K562 (cell line): ENCODE results near the gene ZNF407. TPM values are rescaled to one million over a fixed set of nuclear protein-coding genes. Genes with fewer than 3 reads are reported as not detected.

Source experiments
- ATAC-seq: fragments of 200-7000 bp; cut with Tn5 transposase; 3 replicates; pipeline ENCODE4 v1.9.1; 2020; ENCODE audit warnings: moderate library complexity
- BruUV-seq: library from RNA; stranded (reverse); fragments of 400-500 nt; replicated peaks from 2 replicates; lab custom pipeline; 2021; lab: Mats Ljungman, UMichigan
- CTCF ChIA-PET: fragments of 300-600 bp; formaldehyde crosslinking; extraction: SDS; loops from one replicate; lab custom pipeline; 2021; ENCODE audit warnings: low intra/inter-chr PET ratio; lab: Yijun Ruan, JAX
- POLR2A ChIA-PET: fragments of 300-600, 350-650 bp; sonication (Branson Sonifier 250); formaldehyde crosslinking; extraction: SDS; loops from one replicate; lab custom pipeline; 2021; ENCODE audit warnings: antibody characterized with exemption, inconsistent platforms; lab: Yijun Ruan, JAX
- DNase-seq, 4 experiments: peaks; one replicate each; pipeline versions ENCODE4 v3.0.0 to v3.0.0-alpha.2; 2011 to 2018; ENCODE audit warnings: low spot score in 3 of 4, mixed read lengths in 3 of 4; ENCODE audit errors: extremely low read depth in 1 of 4
- FAIRE-seq: peaks from 2 replicates; lab custom pipeline; 2011; peaks lifted over from hg19 to GRCh38; lab: Jason Lieb, UNC
- H2AFZ ChIP-seq: 2 replicates; pipeline ENCODE4 v1.6.0; 2011; ENCODE audit warnings: low read depth, low read length, control low read depth, inconsistent platforms
- H3K27ac ChIP-seq: fragments of 200-600 bp; 3 replicates; pipeline ENCODE4 v1.8.0; 2011; ENCODE audit warnings: low read depth, mild to moderate bottlenecking, control low read depth, inconsistent platforms, low read length, moderate library complexity, mixed read lengths; ENCODE audit errors: extremely low read depth
- H3K27me3 ChIP-seq, 2 experiments: fragments of 300-600 bp in 1 of 2; 2 replicates in 1 of 2; 3 replicates in 1 of 2; pipeline versions ENCODE4 v1.6.0 to v1.8.0; 2011; ENCODE audit warnings: inconsistent platforms in 2 of 2, low read length in 2 of 2, mild to moderate bottlenecking in 1 of 2, mixed read lengths in 1 of 2, moderate library complexity in 1 of 2; ENCODE audit not compliant: control insufficient read depth in 2 of 2, insufficient read depth in 2 of 2
- H3K36me3 ChIP-seq: fragments of 300-600 bp; 3 replicates; pipeline ENCODE4 v1.8.0; 2011; ENCODE audit warnings: mild to moderate bottlenecking, low read length, inconsistent platforms; ENCODE audit not compliant: control insufficient read depth, insufficient read depth
- H3K4me1 ChIP-seq, 2 experiments: fragments of 200-600 bp in 1 of 2; replicated peaks in 1 of 2; 2 replicates in 1 of 2; 3 replicates in 1 of 2; pipeline versions ENCODE4 v1.5.1 to v1.8.0; 2011; ENCODE audit warnings: inconsistent platforms in 2 of 2, low read length in 2 of 2, mild to moderate bottlenecking in 1 of 2, mixed read lengths in 1 of 2, moderate library complexity in 1 of 2; ENCODE audit not compliant: control insufficient read depth in 2 of 2, insufficient read depth in 2 of 2
- H3K4me2 ChIP-seq: 2 replicates; pipeline ENCODE4 v1.6.1; 2011; ENCODE audit warnings: low read length, control low read depth, inconsistent platforms, mixed read lengths; ENCODE audit not compliant: insufficient read depth
- H3K4me3 ChIP-seq: fragments of 200-600 bp; sonication (generic), shearing (Covaris generic); 2 replicates; pipeline ENCODE4 v1.5.1; 2016; ENCODE audit warnings: control low read depth, inconsistent platforms
- H3K79me2 ChIP-seq: fragments of 200-600 bp; 3 replicates; pipeline ENCODE4 v1.8.0; 2011; ENCODE audit warnings: low read length, inconsistent platforms; ENCODE audit not compliant: control insufficient read depth, insufficient read depth
- H3K9ac ChIP-seq, 2 experiments: 2 replicates each; pipeline versions ENCODE4 v1.6.0 to v1.6.1; 2011; ENCODE audit warnings: low read depth in 2 of 2, low read length in 2 of 2, control low read depth in 1 of 2, inconsistent platforms in 1 of 2, mild to moderate bottlenecking in 1 of 2, mixed read lengths in 1 of 2; ENCODE audit not compliant: insufficient read depth in 1 of 2
- H3K9me1 ChIP-seq: one replicate; pipeline ENCODE4 v1.6.0; 2011; ENCODE audit warnings: inconsistent platforms, mild to moderate bottlenecking, low read length, moderate library complexity; ENCODE audit not compliant: control insufficient read depth, insufficient read depth
- H3K9me3 ChIP-seq: replicated peaks from 2 replicates; pipeline ENCODE4 v1.5.1; 2011; ENCODE audit warnings: low read depth, low read length, inconsistent platforms; ENCODE audit not compliant: control insufficient read depth, insufficient read depth
- H4K20me1 ChIP-seq: replicated peaks from 2 replicates; pipeline ENCODE4 v1.6.1; 2011; ENCODE audit warnings: low read length, inconsistent platforms, mixed read lengths; ENCODE audit not compliant: control insufficient read depth, insufficient read depth
- ELK3 ChIP-seq: fragments of 450-650 bp; formaldehyde crosslinking; IDR thresholded peaks from 2 replicates; pipeline ENCODE4 v1.4.0; 2020; ENCODE audit warnings: mild to moderate bottlenecking
- FOS ChIP-seq: IDR thresholded peaks from 3 replicates; pipeline ENCODE4 v1.6.1; 2011; ENCODE audit not compliant: insufficient read length; ENCODE audit errors: extremely low read depth
- FOSL1 ChIP-seq: fragments of 200-800 bp; sonication (Bioruptor generic); conservative IDR thresholded peaks from 2 replicates; pipeline ENCODE4 v1.6.1; 2016; ENCODE audit warnings: missing genetic modification characterization, missing compliant biosample characterization
- KDM1A ChIP-seq, 2 experiments: fragments of 450-650 bp; IDR thresholded peaks; 2 replicates each; pipeline ENCODE4 v1.6.1; 2016; ENCODE audit warnings: mild to moderate bottlenecking in 2 of 2
- MNT ChIP-seq, 2 experiments: fragments of 450-650 bp; conservative IDR thresholded peaks; 2 replicates each; pipeline ENCODE4 v1.6.1; 2017; ENCODE audit warnings: mild to moderate bottlenecking in 2 of 2, moderate library complexity in 2 of 2
- PHF20 ChIP-seq: fragments of 450-650 bp; IDR thresholded peaks from 2 replicates; pipeline ENCODE4 v1.6.1; 2018; ENCODE audit not compliant: partially characterized antibody
- PTTG1 ChIP-seq: fragments of 450-650 bp; IDR thresholded peaks from 2 replicates; pipeline ENCODE4 v1.6.1; 2016; ENCODE audit warnings: low read depth, mild to moderate bottlenecking, missing genetic modification characterization, missing compliant biosample characterization
- STAT5A ChIP-seq: IDR thresholded peaks from 2 replicates; pipeline ENCODE4 v1.6.1; 2012; ENCODE audit warnings: low read length, inconsistent platforms, borderline replicate concordance
- TFE3 ChIP-seq: fragments of 450-650 bp; formaldehyde crosslinking; IDR thresholded peaks from 2 replicates; pipeline ENCODE4 v1.4.0; 2020; ENCODE audit warnings: mild to moderate bottlenecking, mixed read lengths
- ZNF75A ChIP-seq: fragments of 450-650 bp; formaldehyde crosslinking; IDR thresholded peaks from 2 replicates; pipeline ENCODE4 v1.4.0; 2020; ENCODE audit warnings: mild to moderate bottlenecking
- WGBS: fragments of 100-300 bp; shearing (Covaris generic); methylation state at CpG from one replicate; pipeline ENCODE4 v1.1.6; 2016; ENCODE audit warnings: low coverage, mixed read lengths; ENCODE audit not compliant: insufficient coverage; ENCODE audit errors: missing lambda C conversion rate; 5-methylcytosine and 5-hydroxymethylcytosine counted together
- in situ Hi-C: fragments of 300-500 bp; cut with MboI; formaldehyde crosslinking; loops from 4 replicates; pipeline ENCODE4 v1.15.0; 2018; ENCODE audit warnings: inconsistent platforms, mixed read lengths
- intact Hi-C: fragments of 100-400 bp; cut with micrococcal nuclease; formaldehyde crosslinking; loops from 2 replicates; pipeline ENCODE4 v1.14.2; 2022
- polyA plus RNA-seq, 8 experiments: library from polyadenylated mRNA; depleted of rRNA in 4 of 8; stranded (reverse) in 5 of 8; unstranded in 3 of 8; fragments of >200 nt; fragmentation: Nextera tagmentation in 2 of 8; fragmentation: Illumina TruSeq in 1 of 8; extraction: Ambion mirVana in 2 of 8; extraction: Trizol in 1 of 8; gene quantifications; 2 replicates each; pipeline versions ENCODE4 v1.2.1 to v1.2.3, GENCODE V29; 2011 to 2014; ENCODE audit warnings: inconsistent platforms in 1 of 8, missing spikeins in 1 of 8
- total RNA-seq, 7 experiments: library from RNA; depleted of rRNA in 6 of 7; stranded (reverse); fragments of >200 nt in 6 of 7; fragmentation: Illumina TruSeq in 2 of 7; extraction: Trizol in 2 of 7; gene quantifications; 2 replicates each; pipeline versions ENCODE4 v1.2.1 to v1.2.3, GENCODE V29; 2011 to 2021; ENCODE audit warnings: low replicate concordance in 1 of 7

Gene ZNF407
- total and polyA plus RNA-seq, 9 of the 15 experiments (the other 6 are each of a cell fraction or from before 2014, with no cell fraction given) = 0.21 to 5.4 (median 2.3) TPM

GRCh38 chr18:74731097-74731496 is 133.4 kb downstream of the ZNF407 start:
- Histone ChIP-seq H3K36me3 (no peaks in the 10 kb centered on the region), H3K27me3 (no peaks in the 10 kb centered on the region), H4K20me1 (no peaks in the 10 kb centered on the region), H3K27ac (no peak overlapping the region), H3K4me3 (no peak overlapping the region), H3K79me2 (no peaks in the 10 kb centered on the region), H2AFZ (no peak overlapping the region), H3K9me1 (no peaks in the 10 kb centered on the region)
- POLR2A ChIA-PET = no interaction called here
- FAIRE-seq = no peak
- no TSS peak for BruUV-seq
- intact Hi-C loops = no loop called here
- TF ChIP-seq TFE3 = no peak
- TF ChIP-seq, all 486 proteins: peak for 0
- Histone ChIP-seq H3K9me3 (no peaks in the 10 kb centered on the region), H3K9ac (no peak overlapping the region), H3K4me2 (no peak overlapping the region), H3K4me1 (no peaks in the 10 kb centered on the region)
- CTCF ChIA-PET = no interaction called here
- WGBS = 52% methylated on average over 5 of the region's 5 CpGs
- in situ Hi-C loops = no loop called here
- DNase-seq (no peak), ATAC-seq (no peak)

GRCh38 chr18:74732380-74732779 is 134.7 kb downstream of the ZNF407 start:
- no peak for ATAC-seq
- no TSS peak for BruUV-seq
- FAIRE-seq = no peak
- 8% methylated on average over 1 of the region's 1 CpG for WGBS
- no peak overlapping the region for H3K9ac ChIP-seq
- H3K36me3 ChIP-seq = no peaks in the 10 kb centered on the region
- intact Hi-C loops = no loop called here
- H3K4me1 ChIP-seq = no peaks in the 10 kb centered on the region
- ChIA-PET POLR2A (interaction anchor here (1.0 kb wide), 1 partner anchor 10 kb away, joined by 4 read pairs; no protein-coding TSS in a partner anchor), CTCF (no interaction called here)
- H3K4me3 ChIP-seq = no peak overlapping the region
- in situ Hi-C loops = no loop called here
- DNase-seq = no peak
- H3K27ac ChIP-seq = no peak overlapping the region
- H3K9me3 ChIP-seq = no peaks in the 10 kb centered on the region
- no peaks in the 10 kb centered on the region for H3K27me3 ChIP-seq
- no peak overlapping the region for H3K4me2 ChIP-seq
- H3K9me1 ChIP-seq = no peaks in the 10 kb centered on the region
- no peak for TF ChIP-seq MNT (conservative IDR thresholded peaks at IDR 0.05)
- no peak for TF ChIP-seq PTTG1 (tag)
- no peak for TF ChIP-seq FOS
- no peak for TF ChIP-seq FOSL1 (tag)
- TF ChIP-seq ZNF75A (CRISPR knock-in tag) = no peak
- no peak for TF ChIP-seq ELK3 (CRISPR knock-in tag)
- no peak for TF ChIP-seq PHF20
- no peak for TF ChIP-seq KDM1A (IDR thresholded peaks at IDR 0.05)
- TF ChIP-seq STAT5A = no peak
- no peaks in the 10 kb centered on the region for H3K79me2 ChIP-seq
- H4K20me1 ChIP-seq = no peaks in the 10 kb centered on the region
- H2AFZ ChIP-seq = no peak overlapping the region
